ENCODE results near the gene LCN2. TPM values are rescaled to one million over a fixed set of nuclear protein-coding genes. Genes with fewer than 3 reads are reported as not detected.
A peak's percentile ranks its signal among the peaks of the same experiment; 100 is the strongest.

Gene LCN2
- total RNA-seq, 1 experiment from 2014 or later, result 1.3 TPM

GRCh38 chr9:128190013-128190412 lies 40.8 kb downstream of the LCN2 start (continued):
- TF ChIP-seq ZNF281 (CRISPR knock-in tag; IDR thresholded peaks at IDR 0.05) (no peak), TEAD4 (CRISPR knock-in tag; IDR thresholded peaks at IDR 0.05) (no peak), ZNF512 (CRISPR knock-in tag; IDR thresholded peaks at IDR 0.05; ENCODE audit: borderline replicate concordance) (no peak), CTCF (IDR thresholded peaks at IDR 0.05) (no peak), FOXJ3 (CRISPR knock-in tag; IDR thresholded peaks at IDR 0.05; ENCODE audit: borderline replicate concordance) (no peak), CREM (CRISPR knock-in tag; IDR thresholded peaks at IDR 0.05) (no peak), GRHL2 (CRISPR knock-in tag; IDR thresholded peaks at IDR 0.05; ENCODE audit: insufficient replicate concordance, severe bottlenecking) (no peak), ZNF263 (CRISPR knock-in tag; IDR thresholded peaks at IDR 0.05; ENCODE audit: low read depth) (no peak), SOX15 (CRISPR knock-in tag; IDR thresholded peaks at IDR 0.05) (no peak), TEAD1 (CRISPR knock-in tag; IDR thresholded peaks at IDR 0.05) (no peak), AFF4 (CRISPR knock-in tag; IDR thresholded peaks at IDR 0.05; ENCODE audit: borderline replicate concordance) (no peak)

GRCh38 chr9:128190516-128191405 lies 41.5 kb downstream of the LCN2 start:
- H3K27me3 Mint-ChIP-seq (ENCODE audit: low read depth), result peaks cover 10% of the 10 kb centered on the region
- H3K4me3 Mint-ChIP-seq, result peak overlapping the region; percentile 90
- no peak for DNase-seq (ENCODE audit: low spot score)
- ChIA-PET CTCF (interaction anchor here (0.5 to 3.6 kb wide), 19 partner anchors 9 to 621 kb away, joined by 3 to 18 read pairs (median 5); partner anchors contain the start of genes BBLN, CERCAM and DNM1), POLR2A (no interaction called here)
- peaks cover 16% of the 10 kb centered on the region for H3K36me3 Mint-ChIP-seq
- H3K9me3 Mint-ChIP-seq, result no peaks in the 10 kb centered on the region
- peak; percentile 11 for ATAC-seq
- H3K27ac Mint-ChIP-seq, result no peak overlapping the region
- peaks cover 11% of the 10 kb centered on the region for H3K4me1 Mint-ChIP-seq
- TF ChIP-seq USF2 (CRISPR knock-in tag; IDR thresholded peaks at IDR 0.05) (no peak), ZBTB21 (CRISPR knock-in tag; IDR thresholded peaks at IDR 0.05; ENCODE audit: borderline replicate concordance) (no peak), SOX15 (CRISPR knock-in tag; IDR thresholded peaks at IDR 0.05) (no peak), ZMAT4 (CRISPR knock-in tag; IDR thresholded peaks at IDR 0.05) (no peak), SMAD4 (CRISPR knock-in tag; IDR thresholded peaks at IDR 0.05) (no peak), ARID4B (CRISPR knock-in tag; IDR thresholded peaks at IDR 0.05; ENCODE audit: borderline replicate concordance) (no peak), IRF1 (CRISPR knock-in tag; IDR thresholded peaks at IDR 0.05) (no peak)

Data from WTC11 (cell line).